GM19035 (cell line): Measurements from ENCODE around the gene BCLAF3.

ENCODE experiments used
- ATAC-seq: cut with Tn5 transposase; IDR thresholded peaks from one replicate; pipeline ENCODE4 v1.9.1; 2021; ENCODE audit not compliant: unreplicated experiment

The BCLAF3 gene

GRCh38 chrX:19968276-19968675, 22.6 kb downstream of the BCLAF3 start:
- no peak for ATAC-seq

GRCh38 chrX:19966056-19966455, 24.8 kb downstream of the BCLAF3 start:
- no peak for ATAC-seq

GRCh38 chrX:19964017-19964710, 26.7 kb downstream of the BCLAF3 start:
- ATAC-seq = peak; percentile 69

GRCh38 chrX:19960913-19961312, 29.9 kb downstream of the BCLAF3 start:
- no peak for ATAC-seq

- no peak for ATAC-seq
Measured at GRCh38 chrX:19958552-19959486, 32.0 kb downstream of the BCLAF3 start.

- ATAC-seq = no peak
Measured at GRCh38 chrX:19956923-19957322, 33.9 kb downstream of the BCLAF3 start.

- ATAC-seq = no peak
Measured at GRCh38 chrX:19956306-19956705, 34.6 kb downstream of the BCLAF3 start.

- ATAC-seq = no peak
Measured at GRCh38 chrX:19955306-19955705, 35.6 kb downstream of the BCLAF3 start.

- no peak for ATAC-seq
Measured at GRCh38 chrX:19954335-19955096, 36.3 kb downstream of the BCLAF3 start.

GRCh38 chrX:19953145-19953544, 37.7 kb downstream of the BCLAF3 start:
- no peak for ATAC-seq

GRCh38 chrX:19949340-19949739, 41.5 kb downstream of the BCLAF3 start:
- no peak for ATAC-seq

GRCh38 chrX:19947612-19948011, 43.2 kb downstream of the BCLAF3 start:
- no peak for ATAC-seq
